GM10248 (cell line): Measurements from ENCODE around the gene PPP2R2B.

Experiments used
- CTCF ChIA-PET: fragments of 300-600 bp; sonication (Branson Sonifier 250); formaldehyde crosslinking; extraction: SDS; loops from one replicate; lab custom pipeline; 2021; ENCODE audit warnings: antibody characterized with exemption; lab: Yijun Ruan, JAX
- POLR2A ChIA-PET: fragments of 350-650 bp; sonication (Branson Sonifier 250); formaldehyde crosslinking; extraction: SDS; loops from one replicate; lab custom pipeline; 2020; ENCODE audit warnings: antibody characterized with exemption; lab: Yijun Ruan, JAX
- DNase-seq: peaks from one replicate; pipeline ENCODE4 v3.0.0; 2012; ENCODE audit errors: extremely low spot score
- TF ChIP-seq, protein P1 (sequence below): IDR thresholded peaks from 2 replicates; pipeline ENCODE4 v1.5.1; 2012; ENCODE audit warnings: mild to moderate bottlenecking, low read depth; ENCODE audit errors: extremely low read depth, missing control alignments, control extremely low read depth

Gene PPP2R2B

DNA sequence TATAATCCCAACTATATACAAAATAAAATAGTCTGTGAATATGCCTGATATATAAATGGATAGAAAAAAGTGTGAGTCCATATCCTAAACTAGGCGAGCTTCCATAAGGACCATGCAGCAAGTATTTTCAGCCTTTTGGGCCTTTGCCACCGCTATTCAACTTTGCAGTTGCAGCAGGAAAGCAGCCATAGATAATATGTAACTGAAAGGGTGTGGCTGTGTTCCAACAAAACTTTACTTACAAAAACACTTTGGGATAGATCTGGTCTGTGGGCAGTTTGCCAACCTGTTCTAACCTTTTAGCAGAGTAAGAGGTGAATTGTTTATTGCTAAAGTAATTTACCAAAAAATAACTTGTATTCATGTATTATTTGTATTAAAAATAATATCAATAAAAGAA, 234.8 kb downstream of the PPP2R2B start:
- CTCF ChIA-PET = no interaction called here
- DNase-seq = no peak
- POLR2A ChIA-PET = no interaction called here
- TF ChIP-seq, protein P1, sequence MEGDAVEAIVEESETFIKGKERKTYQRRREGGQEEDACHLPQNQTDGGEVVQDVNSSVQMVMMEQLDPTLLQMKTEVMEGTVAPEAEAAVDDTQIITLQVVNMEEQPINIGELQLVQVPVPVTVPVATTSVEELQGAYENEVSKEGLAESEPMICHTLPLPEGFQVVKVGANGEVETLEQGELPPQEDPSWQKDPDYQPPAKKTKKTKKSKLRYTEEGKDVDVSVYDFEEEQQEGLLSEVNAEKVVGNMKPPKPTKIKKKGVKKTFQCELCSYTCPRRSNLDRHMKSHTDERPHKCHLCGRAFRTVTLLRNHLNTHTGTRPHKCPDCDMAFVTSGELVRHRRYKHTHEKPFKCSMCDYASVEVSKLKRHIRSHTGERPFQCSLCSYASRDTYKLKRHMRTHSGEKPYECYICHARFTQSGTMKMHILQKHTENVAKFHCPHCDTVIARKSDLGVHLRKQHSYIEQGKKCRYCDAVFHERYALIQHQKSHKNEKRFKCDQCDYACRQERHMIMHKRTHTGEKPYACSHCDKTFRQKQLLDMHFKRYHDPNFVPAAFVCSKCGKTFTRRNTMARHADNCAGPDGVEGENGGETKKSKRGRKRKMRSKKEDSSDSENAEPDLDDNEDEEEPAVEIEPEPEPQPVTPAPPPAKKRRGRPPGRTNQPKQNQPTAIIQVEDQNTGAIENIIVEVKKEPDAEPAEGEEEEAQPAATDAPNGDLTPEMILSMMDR = no peak

DNA sequence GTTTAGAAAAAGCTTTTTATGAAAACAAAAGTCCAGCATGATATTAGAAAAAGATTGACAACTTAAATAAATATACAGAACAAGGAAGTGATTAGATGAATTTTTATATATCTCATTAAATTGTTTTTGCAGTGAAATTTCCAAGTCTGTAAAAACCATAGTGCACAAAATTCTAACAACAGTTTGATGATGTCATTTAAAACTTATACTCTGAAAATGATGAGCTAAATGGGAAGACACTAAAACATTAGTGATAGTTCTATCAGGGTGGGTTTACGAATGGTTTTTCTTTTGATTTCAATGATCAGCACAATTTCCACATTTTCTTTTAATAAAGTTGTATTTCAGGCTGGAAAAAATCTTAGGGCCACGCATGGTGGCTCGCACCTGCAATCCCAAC, 236.1 kb downstream of the PPP2R2B start:
- TF ChIP-seq, protein P1 = no peak
- ChIA-PET CTCF (interaction anchor here (0.7 to 1.9 kb wide), 2 partner anchors 11 to 20 kb away, joined by 3 to 6 read pairs; no protein-coding TSS in a partner anchor), POLR2A (no interaction called here)
- no peak for DNase-seq

DNA sequence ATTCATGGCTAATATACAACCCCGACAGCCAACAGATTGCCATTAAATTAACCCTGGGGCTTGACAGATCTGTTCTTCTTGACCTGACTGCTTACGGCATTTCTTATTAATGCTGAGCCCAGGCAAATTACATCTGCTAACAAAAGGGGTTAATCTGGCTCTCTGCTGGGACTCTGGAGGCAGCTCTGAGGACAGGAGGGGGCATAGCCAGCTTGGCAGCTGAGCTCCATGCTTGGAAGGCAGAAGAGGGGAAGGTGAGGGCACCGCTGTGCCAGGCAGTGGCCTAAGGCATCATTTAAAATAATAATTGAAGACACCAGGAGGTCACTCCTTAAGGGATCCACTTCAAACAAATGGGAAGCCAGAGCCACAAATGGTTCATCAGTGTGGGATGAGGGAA, 236.6 kb downstream of the PPP2R2B start:
- ChIA-PET POLR2A (no interaction called here), CTCF (interaction anchor here (0.7 to 1.9 kb wide), 3 partner anchors 11 to 100 kb away, joined by 3 to 6 read pairs (median 4); no protein-coding TSS in a partner anchor)
- DNase-seq = no peak
- TF ChIP-seq, protein P1 = no peak

DNA sequence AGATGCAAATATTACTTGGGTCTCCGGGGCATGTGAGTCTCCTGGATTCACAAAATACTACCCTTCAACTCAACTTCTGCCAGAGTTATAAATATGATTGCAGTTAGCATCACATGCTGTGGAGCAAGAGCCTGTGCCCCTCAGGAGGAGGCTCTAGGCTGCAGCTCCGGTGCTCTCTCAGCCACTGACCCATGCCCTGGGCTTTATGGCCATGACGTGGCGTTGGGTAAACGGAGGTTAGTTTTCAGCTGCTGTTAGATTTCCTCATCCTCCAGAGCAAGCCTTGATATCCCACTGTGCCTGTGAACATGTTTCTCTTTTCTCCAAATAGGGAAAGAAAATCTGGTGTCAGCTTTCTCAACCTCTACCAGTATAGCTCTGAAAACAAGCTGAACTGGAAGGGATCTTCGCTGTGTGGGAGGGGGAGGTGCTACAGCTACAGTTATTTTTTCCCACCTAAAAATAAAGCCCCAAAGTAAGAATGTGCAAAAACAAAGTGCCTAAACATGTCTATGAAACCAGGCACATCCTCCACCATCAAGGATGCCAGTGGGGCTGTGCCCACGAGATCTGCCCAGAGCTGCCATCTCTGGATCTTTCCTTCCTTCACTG, 238.2 kb downstream of the PPP2R2B start:
- DNase-seq = no peak
- ChIA-PET POLR2A (no interaction called here), CTCF (interaction anchor here (0.7 to 1.8 kb wide), 5 partner anchors 10 to 98 kb away, joined by 3 to 4 read pairs (median 4); no protein-coding TSS in a partner anchor)
- TF ChIP-seq, protein P1 = no peak

DNA sequence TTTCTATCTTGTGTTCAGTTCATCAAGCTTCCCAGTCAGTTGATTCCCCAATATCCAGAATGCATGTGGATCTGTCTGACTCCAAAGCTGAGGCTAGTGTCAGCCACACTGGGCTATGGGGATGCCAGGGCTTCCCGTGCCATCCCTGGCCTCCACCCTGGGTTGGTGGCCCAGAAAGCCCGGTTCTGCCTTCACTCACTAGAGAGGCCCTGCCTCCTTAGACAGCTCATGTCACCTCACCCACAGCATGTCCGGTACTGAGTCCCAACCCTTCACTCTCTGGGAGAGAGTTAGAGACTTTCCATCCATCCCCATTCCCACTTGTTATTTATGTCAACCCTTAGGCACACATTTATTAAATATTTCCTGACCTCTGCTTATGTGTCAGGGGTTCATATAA, 243.1 kb downstream of the PPP2R2B start:
- POLR2A ChIA-PET = no interaction called here
- TF ChIP-seq, protein P1 = no peak
- CTCF ChIA-PET = interaction anchor here (1.1 kb wide), 1 partner anchor 13 kb away, joined by 3 read pairs; no protein-coding TSS in a partner anchor
- no peak for DNase-seq

DNA sequence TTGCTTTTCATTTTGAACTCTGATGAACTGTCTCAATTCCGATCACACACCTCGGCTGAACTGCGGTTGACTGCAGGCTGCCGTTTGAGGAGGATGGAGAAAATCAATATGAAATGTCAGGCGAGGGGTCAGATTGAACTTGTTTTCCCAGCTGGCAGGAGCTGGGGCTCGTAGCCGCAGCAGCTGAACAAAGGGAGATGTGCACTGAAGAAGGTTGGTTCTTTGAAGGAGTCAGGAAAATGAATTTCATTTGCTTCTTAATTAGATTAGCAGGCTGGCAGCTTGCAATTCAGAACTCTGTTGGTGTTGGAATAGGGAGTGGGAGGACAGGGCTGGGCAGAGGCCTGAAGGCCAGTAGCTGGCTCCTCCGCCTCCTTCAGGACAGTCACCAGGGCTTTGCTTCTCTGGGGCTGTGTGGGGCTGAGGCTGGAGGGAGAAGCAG, 245.2 kb downstream of the PPP2R2B start:
- ChIA-PET CTCF (no interaction called here), POLR2A (no interaction called here)
- TF ChIP-seq, protein P1 = no peak
- no peak for DNase-seq
